ENCODE data around the gene CRYBG3. TPM values are rescaled to one million over a fixed set of nuclear protein-coding genes. Genes with fewer than 3 reads are reported as not detected.
A peak's percentile ranks its signal among the peaks of the same experiment; 100 is the strongest.

CRYBG3 gene
- total RNA-seq, 6 experiments from 2014 or later, result 10.7 to 14.1 (median 12.8) TPM

- Mint-ChIP-seq H3K9me3 (no peaks in the 10 kb centered on the region), H3K27ac (peak overlapping the region; percentile 97), H3K27me3 (ENCODE audit: insufficient read depth) (no peaks in the 10 kb centered on the region), H3K36me3 (ENCODE audit: low read depth) (no peaks in the 10 kb centered on the region; the same call in 1 of the 2 replicates), H3K4me3 (peak overlapping the region; percentile 99), H3K4me1 (ENCODE audit: low read depth) (peaks cover 39% of the 10 kb centered on the region)
- TF ChIP-seq, protein P1, sequence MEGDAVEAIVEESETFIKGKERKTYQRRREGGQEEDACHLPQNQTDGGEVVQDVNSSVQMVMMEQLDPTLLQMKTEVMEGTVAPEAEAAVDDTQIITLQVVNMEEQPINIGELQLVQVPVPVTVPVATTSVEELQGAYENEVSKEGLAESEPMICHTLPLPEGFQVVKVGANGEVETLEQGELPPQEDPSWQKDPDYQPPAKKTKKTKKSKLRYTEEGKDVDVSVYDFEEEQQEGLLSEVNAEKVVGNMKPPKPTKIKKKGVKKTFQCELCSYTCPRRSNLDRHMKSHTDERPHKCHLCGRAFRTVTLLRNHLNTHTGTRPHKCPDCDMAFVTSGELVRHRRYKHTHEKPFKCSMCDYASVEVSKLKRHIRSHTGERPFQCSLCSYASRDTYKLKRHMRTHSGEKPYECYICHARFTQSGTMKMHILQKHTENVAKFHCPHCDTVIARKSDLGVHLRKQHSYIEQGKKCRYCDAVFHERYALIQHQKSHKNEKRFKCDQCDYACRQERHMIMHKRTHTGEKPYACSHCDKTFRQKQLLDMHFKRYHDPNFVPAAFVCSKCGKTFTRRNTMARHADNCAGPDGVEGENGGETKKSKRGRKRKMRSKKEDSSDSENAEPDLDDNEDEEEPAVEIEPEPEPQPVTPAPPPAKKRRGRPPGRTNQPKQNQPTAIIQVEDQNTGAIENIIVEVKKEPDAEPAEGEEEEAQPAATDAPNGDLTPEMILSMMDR (IDR thresholded peaks at IDR 0.05), result no peak
- DNase-seq, result no peak
These were observed 1.0 kb upstream of the CRYBG3 start for GRCh38 chr3:97820780-97821179.

DNA sequence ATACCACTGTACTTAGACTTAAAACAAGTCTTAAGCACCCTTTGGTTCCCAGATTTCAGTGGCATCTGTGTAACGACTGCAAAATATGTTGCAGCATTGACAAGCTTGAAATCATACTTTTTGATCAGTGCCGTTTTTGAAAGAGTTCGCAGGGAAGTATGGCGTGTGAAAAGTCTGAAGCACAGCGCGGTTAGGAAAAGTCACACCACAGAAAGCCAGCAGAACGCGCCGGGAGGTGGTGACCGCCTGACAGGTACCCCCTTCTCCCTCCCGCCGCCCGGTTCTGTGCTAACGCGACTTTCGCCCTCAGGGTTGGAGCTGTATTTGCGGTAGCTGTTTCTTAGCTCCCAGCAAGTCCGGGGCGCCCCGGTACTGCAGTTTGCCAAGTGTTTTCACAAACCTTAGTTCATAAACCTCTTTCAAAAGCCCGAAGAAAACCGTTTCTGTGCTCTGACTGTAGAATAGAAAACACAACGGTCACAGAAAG lies 481 bp upstream of the CRYBG3 start:
- TF ChIP-seq, protein P1 (IDR thresholded peaks at IDR 0.05), result no peak
- Mint-ChIP-seq H3K36me3 (ENCODE audit: low read depth) (no peaks in the 10 kb centered on the region; the same call in 1 of the 2 replicates), H3K27ac (peak overlapping the region; percentile 97), H3K9me3 (no peaks in the 10 kb centered on the region), H3K27me3 (ENCODE audit: insufficient read depth) (no peaks in the 10 kb centered on the region), H3K4me1 (ENCODE audit: low read depth) (peaks cover 34% of the 10 kb centered on the region), H3K4me3 (peak overlapping the region; percentile 99)
- peak; percentile 61 for DNase-seq

GRCh38 chr3:97822359-97822775 lies 556 bp downstream of the CRYBG3 start:
- H3K27ac Mint-ChIP-seq, result peak overlapping the region; percentile 97
- TF ChIP-seq, protein P1 (IDR thresholded peaks at IDR 0.05), result peak; percentile 32; the same call in 1 of the 2 replicates
- peak overlapping the region; percentile 99 for H3K4me3 Mint-ChIP-seq
- DNase-seq, result peak; percentile 52
- H3K9me3 Mint-ChIP-seq, result no peaks in the 10 kb centered on the region
- H3K27me3 Mint-ChIP-seq (ENCODE audit: insufficient read depth), result no peaks in the 10 kb centered on the region
- peaks cover 34% of the 10 kb centered on the region for H3K4me1 Mint-ChIP-seq (ENCODE audit: low read depth)
- no peaks in the 10 kb centered on the region; the same call in 1 of the 2 replicates for H3K36me3 Mint-ChIP-seq (ENCODE audit: low read depth)

DNA sequence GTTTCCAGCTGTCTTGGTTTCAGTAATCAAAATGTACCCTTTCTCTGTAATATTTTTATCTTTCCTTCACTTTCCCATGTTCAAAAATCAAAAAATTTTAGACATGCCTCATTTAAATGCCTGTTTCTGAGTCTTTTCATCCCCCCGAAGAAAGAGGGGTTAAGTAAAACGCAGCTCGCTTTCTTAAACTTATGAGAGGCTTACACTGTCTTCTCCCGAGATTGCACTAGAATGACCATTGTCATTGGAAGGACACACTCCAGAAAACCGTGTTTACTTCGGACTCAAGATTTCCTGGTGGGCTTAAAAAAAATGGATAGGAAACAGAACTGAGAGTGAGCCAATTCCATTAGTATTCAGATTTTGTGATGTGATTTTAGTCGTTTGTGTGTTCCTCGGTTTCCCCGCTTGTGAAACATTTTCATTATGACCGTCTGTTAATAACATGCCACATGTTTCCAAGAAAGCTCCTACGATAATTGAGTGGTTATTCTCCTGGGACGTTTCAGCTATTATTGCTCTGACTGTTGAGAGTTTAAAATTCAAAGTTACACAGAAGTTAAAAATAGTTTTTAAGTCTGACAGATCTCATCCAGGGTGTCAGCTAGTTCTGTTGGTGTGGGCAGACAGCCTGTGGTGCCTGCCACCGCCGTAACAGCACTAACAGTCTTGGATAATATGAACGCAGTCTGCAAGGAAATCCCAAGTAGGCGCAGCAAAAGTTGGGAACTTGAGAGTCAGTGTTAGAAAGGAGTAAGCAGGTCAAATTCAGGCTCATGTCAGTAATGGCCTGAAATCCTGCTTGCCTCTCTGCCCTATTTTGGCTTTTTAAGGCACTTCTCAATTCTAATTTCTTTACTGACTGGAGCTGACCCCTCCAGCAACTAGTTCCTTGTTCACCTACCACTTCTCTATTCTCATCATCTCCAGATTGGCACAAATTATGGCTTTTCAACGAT lies 1.5 kb downstream of the CRYBG3 start:
- TF ChIP-seq, protein P1 (IDR thresholded peaks at IDR 0.05), result no peak
- Mint-ChIP-seq H3K9me3 (no peaks in the 10 kb centered on the region), H3K4me1 (ENCODE audit: low read depth) (peaks cover 42% of the 10 kb centered on the region), H3K27me3 (ENCODE audit: insufficient read depth) (no peaks in the 10 kb centered on the region), H3K36me3 (ENCODE audit: low read depth) (no peaks in the 10 kb centered on the region; the same call in 1 of the 2 replicates), H3K27ac (peak overlapping the region; percentile 97), H3K4me3 (peak overlapping the region; percentile 99)
- no peak for DNase-seq

DNA sequence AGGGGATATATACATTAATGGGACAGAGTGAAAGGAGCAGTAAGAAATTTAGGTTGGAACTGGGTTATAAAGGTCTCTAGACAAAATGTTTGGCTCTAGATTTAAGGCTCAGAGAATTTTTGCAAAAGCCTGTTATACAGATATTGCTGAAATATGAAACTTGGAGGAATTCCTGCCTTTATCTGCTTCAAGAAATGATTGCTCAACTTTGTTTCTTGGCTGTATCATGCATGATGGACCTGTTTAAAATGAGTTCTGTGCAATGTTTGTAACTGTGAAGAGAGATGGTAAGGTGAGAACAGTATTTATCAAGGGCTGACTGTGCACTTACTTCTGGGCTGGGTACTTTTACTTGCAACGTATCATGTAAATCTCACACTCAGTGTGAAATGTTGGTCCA lies 3.3 kb downstream of the CRYBG3 start:
- DNase-seq, result no peak
- Mint-ChIP-seq H3K9me3 (no peaks in the 10 kb centered on the region), H3K4me3 (no peak overlapping the region), H3K4me1 (ENCODE audit: low read depth) (peaks cover 42% of the 10 kb centered on the region), H3K27ac (no peak overlapping the region), H3K36me3 (ENCODE audit: low read depth) (no peaks in the 10 kb centered on the region; the same call in 1 of the 2 replicates), H3K27me3 (ENCODE audit: insufficient read depth) (no peaks in the 10 kb centered on the region)
- TF ChIP-seq, protein P1 (IDR thresholded peaks at IDR 0.05), result no peak

Measured in HFFc6 (cell line).